ENCODE measurements around the gene DOK6. TPM values are rescaled to one million over a fixed set of nuclear protein-coding genes. Genes with fewer than 3 reads are reported as not detected.
"Not testable (repeated sequence)": the region's sequence is repeated elsewhere in the genome, so short reads cannot be mapped to it uniquely, and the experiment has no call there.

Gene DOK6
- total RNA-seq, 1 experiment from 2014 or later: not detected

DNA sequence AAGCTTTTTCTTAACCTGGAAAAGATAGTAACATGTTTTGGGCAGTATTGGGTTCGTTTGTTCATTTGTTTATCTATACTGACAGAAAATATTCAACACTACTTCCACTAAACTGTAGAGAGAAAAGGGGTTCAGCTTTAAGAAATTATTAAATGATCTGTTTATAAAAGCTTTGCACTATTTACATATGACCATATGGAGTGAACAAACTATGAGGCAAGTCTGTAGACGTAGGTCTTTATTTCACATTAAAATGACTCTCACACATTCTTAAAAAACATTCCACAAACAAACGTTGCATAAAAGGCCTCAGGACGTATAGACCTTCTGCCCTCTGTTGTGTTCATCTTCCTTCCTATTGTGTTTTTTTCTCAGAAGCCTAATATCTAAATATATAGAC, 452.4 kb downstream of the DOK6 start:
- Mint-ChIP-seq H3K4me3 (ENCODE audit: low read depth, unreplicated experiment) (no peak overlapping the region), H3K9me3 (ENCODE audit: low read depth, unreplicated experiment) (peaks cover 5% of the 10 kb centered on the region), H3K27me3 (ENCODE audit: unreplicated experiment) (no peaks in the 10 kb centered on the region), H3K4me1 (ENCODE audit: low read depth, unreplicated experiment) (no peaks in the 10 kb centered on the region), H3K36me3 (ENCODE audit: insufficient read depth, unreplicated experiment) (no peaks in the 10 kb centered on the region), H3K27ac (ENCODE audit: unreplicated experiment) (no peak overlapping the region)
- intact Hi-C loops (cut with micrococcal nuclease; ENCODE audit: unreplicated experiment): no loop called here
- DNase-seq: no peak
- TF ChIP-seq, protein P1, sequence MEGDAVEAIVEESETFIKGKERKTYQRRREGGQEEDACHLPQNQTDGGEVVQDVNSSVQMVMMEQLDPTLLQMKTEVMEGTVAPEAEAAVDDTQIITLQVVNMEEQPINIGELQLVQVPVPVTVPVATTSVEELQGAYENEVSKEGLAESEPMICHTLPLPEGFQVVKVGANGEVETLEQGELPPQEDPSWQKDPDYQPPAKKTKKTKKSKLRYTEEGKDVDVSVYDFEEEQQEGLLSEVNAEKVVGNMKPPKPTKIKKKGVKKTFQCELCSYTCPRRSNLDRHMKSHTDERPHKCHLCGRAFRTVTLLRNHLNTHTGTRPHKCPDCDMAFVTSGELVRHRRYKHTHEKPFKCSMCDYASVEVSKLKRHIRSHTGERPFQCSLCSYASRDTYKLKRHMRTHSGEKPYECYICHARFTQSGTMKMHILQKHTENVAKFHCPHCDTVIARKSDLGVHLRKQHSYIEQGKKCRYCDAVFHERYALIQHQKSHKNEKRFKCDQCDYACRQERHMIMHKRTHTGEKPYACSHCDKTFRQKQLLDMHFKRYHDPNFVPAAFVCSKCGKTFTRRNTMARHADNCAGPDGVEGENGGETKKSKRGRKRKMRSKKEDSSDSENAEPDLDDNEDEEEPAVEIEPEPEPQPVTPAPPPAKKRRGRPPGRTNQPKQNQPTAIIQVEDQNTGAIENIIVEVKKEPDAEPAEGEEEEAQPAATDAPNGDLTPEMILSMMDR (IDR thresholded peaks at IDR 0.05; ENCODE audit: unreplicated experiment): no peak
- BruUV-seq (replicated peaks): no TSS peak
- CTCF ChIA-PET: interaction anchor here (0.6 kb wide), 1 partner anchor 144 kb away, joined by 6 read pairs; no protein-coding TSS in a partner anchor

- Mint-ChIP-seq H3K4me1 (ENCODE audit: low read depth, unreplicated experiment) (no peaks in the 10 kb centered on the region), H3K27ac (ENCODE audit: unreplicated experiment) (no peak overlapping the region), H3K36me3 (ENCODE audit: insufficient read depth, unreplicated experiment) (no peaks in the 10 kb centered on the region), H3K4me3 (ENCODE audit: low read depth, unreplicated experiment) (no peak overlapping the region), H3K27me3 (ENCODE audit: unreplicated experiment) (no peaks in the 10 kb centered on the region), H3K9me3 (ENCODE audit: low read depth, unreplicated experiment) (peaks cover 5% of the 10 kb centered on the region)
- DNase-seq: no peak
- TF ChIP-seq, protein P1 (IDR thresholded peaks at IDR 0.05; ENCODE audit: unreplicated experiment): no peak
- CTCF ChIA-PET: no interaction called here
- no TSS peak for BruUV-seq (replicated peaks)
- intact Hi-C loops (cut with micrococcal nuclease; ENCODE audit: unreplicated experiment): no loop called here
Observed at GRCh38 chr18:69854455-69854854, 453.8 kb downstream of the DOK6 start.

DNA sequence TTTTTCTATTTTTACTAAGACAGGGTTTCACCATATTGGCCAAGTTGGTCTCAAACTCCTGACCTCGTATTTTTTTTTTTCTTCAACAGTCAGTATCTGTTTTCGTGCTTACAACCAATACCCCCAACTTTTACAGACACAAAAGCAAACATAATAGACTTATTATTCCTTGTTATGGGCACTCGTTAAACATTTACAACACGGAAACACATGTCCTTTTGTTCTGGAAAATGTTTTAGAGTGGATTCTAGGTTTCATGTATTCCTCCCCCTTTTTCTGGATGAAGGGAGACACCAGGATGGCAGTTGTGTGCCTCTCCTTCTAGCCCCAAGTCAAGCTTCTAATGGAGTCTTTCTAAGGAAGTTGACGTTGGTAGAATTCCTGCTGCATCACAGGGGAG, 458.2 kb downstream of the DOK6 start:
- H3K9me3 Mint-ChIP-seq (ENCODE audit: low read depth, unreplicated experiment): peaks cover 3% of the 10 kb centered on the region
- DNase-seq: no peak
- BruUV-seq (replicated peaks): no TSS peak
- CTCF ChIA-PET: no interaction called here
- intact Hi-C loops (cut with micrococcal nuclease; ENCODE audit: unreplicated experiment): no loop called here
- H3K4me1 Mint-ChIP-seq (ENCODE audit: low read depth, unreplicated experiment): no peaks in the 10 kb centered on the region
- H3K27me3 Mint-ChIP-seq (ENCODE audit: unreplicated experiment): no peaks in the 10 kb centered on the region
- no peak overlapping the region for H3K4me3 Mint-ChIP-seq (ENCODE audit: low read depth, unreplicated experiment)
- no peak overlapping the region for H3K27ac Mint-ChIP-seq (ENCODE audit: unreplicated experiment)
- no peaks in the 10 kb centered on the region for H3K36me3 Mint-ChIP-seq (ENCODE audit: insufficient read depth, unreplicated experiment)
- TF ChIP-seq, protein P1 (IDR thresholded peaks at IDR 0.05; ENCODE audit: unreplicated experiment): no peak

- H3K27ac Mint-ChIP-seq (ENCODE audit: unreplicated experiment); intact Hi-C loops (cut with micrococcal nuclease; ENCODE audit: unreplicated experiment); H3K27me3 Mint-ChIP-seq (ENCODE audit: unreplicated experiment); H3K4me3 Mint-ChIP-seq (ENCODE audit: low read depth, unreplicated experiment); CTCF ChIA-PET; H3K9me3 Mint-ChIP-seq (ENCODE audit: low read depth, unreplicated experiment); DNase-seq; BruUV-seq (replicated peaks); H3K4me1 Mint-ChIP-seq (ENCODE audit: low read depth, unreplicated experiment); H3K36me3 Mint-ChIP-seq (ENCODE audit: insufficient read depth, unreplicated experiment): not testable (repeated sequence)
Observed at GRCh38 chr18:69864802-69865201, 464.1 kb downstream of the DOK6 start.

GRCh38 chr18:69865776-69866175, 465.1 kb downstream of the DOK6 start:
- no peaks in the 10 kb centered on the region for H3K27me3 Mint-ChIP-seq (ENCODE audit: unreplicated experiment)
- CTCF ChIA-PET: no interaction called here
- no peaks in the 10 kb centered on the region for H3K4me1 Mint-ChIP-seq (ENCODE audit: low read depth, unreplicated experiment)
- no peak overlapping the region for H3K27ac Mint-ChIP-seq (ENCODE audit: unreplicated experiment)
- intact Hi-C loops (cut with micrococcal nuclease; ENCODE audit: unreplicated experiment): no loop called here
- DNase-seq: no peak
- no TSS peak for BruUV-seq (replicated peaks)
- no peak overlapping the region for H3K4me3 Mint-ChIP-seq (ENCODE audit: low read depth, unreplicated experiment)
- TF ChIP-seq, protein P1 (IDR thresholded peaks at IDR 0.05; ENCODE audit: unreplicated experiment): no peak
- no peaks in the 10 kb centered on the region for H3K9me3 Mint-ChIP-seq (ENCODE audit: low read depth, unreplicated experiment)
- no peaks in the 10 kb centered on the region for H3K36me3 Mint-ChIP-seq (ENCODE audit: insufficient read depth, unreplicated experiment)

Data from Calu3 (cell line).